Hepatocyte (in vitro differentiated cells): ENCODE results near the gene PLEKHA6. TPM values are rescaled to one million over a fixed set of nuclear protein-coding genes. Genes with fewer than 3 reads are reported as not detected.

ENCODE experiments used
- DNase-seq: peaks from one replicate; pipeline ENCODE4 v3.0.0-alpha.2; 2016; ENCODE audit warnings: low spot score
- H2AFZ ChIP-seq: fragments of 200-600 bp; sonication (generic); 2 replicates; pipeline ENCODE4 v1.6.0; 2016; ENCODE audit warnings: antibody characterized with exemption, mild to moderate bottlenecking
- H3K27ac ChIP-seq: fragments of 200-600 bp; sonication (generic); 2 replicates; pipeline ENCODE4 v1.5.1; 2016; ENCODE audit warnings: mild to moderate bottlenecking
- H3K27me3 ChIP-seq: fragments of 200-600 bp; sonication (generic); 2 replicates; pipeline ENCODE4 v1.6.1; 2016
- H3K36me3 ChIP-seq: fragments of 200-600 bp; sonication (generic); replicated peaks from 2 replicates; pipeline ENCODE4 v1.5.1; 2016; ENCODE audit warnings: low read depth; ENCODE audit not compliant: insufficient read depth
- H3K4me1 ChIP-seq: fragments of 200-600 bp; sonication (generic); 2 replicates; pipeline ENCODE4 v1.5.1; 2016; ENCODE audit warnings: mild to moderate bottlenecking, moderate library complexity; ENCODE audit not compliant: insufficient read depth
- H3K4me2 ChIP-seq: fragments of 200-600 bp; sonication (generic); 2 replicates; pipeline ENCODE4 v1.6.0; 2016
- H3K4me3 ChIP-seq: fragments of 200-600 bp; sonication (generic); 2 replicates; pipeline ENCODE4 v1.5.1; 2016; ENCODE audit warnings: mild to moderate bottlenecking
- H3K79me2 ChIP-seq: fragments of 200-600 bp; sonication (generic); 2 replicates; pipeline ENCODE4 v1.6.0; 2017; ENCODE audit warnings: mild to moderate bottlenecking
- H3K9me2 ChIP-seq: fragments of 200-600 bp; sonication (generic); replicated peaks from 2 replicates; pipeline ENCODE4 v1.6.0; 2017; ENCODE audit warnings: mild to moderate bottlenecking; ENCODE audit not compliant: insufficient read depth
- H3K9me3 ChIP-seq: fragments of 200-600 bp; sonication (generic); 2 replicates; pipeline ENCODE4 v1.5.1; 2016; ENCODE audit warnings: low read depth, mild to moderate bottlenecking
- H4K20me1 ChIP-seq: fragments of 200-600 bp; sonication (generic); 2 replicates; pipeline ENCODE4 v1.6.0; 2016; ENCODE audit warnings: mild to moderate bottlenecking; ENCODE audit not compliant: insufficient read depth, poor library complexity, severe bottlenecking
- CTCF ChIP-seq: fragments of 200-600 bp; sonication (generic); IDR thresholded peaks from 2 replicates; pipeline ENCODE4 v1.5.1; 2016; ENCODE audit warnings: antibody characterized with exemption, mild to moderate bottlenecking; ENCODE audit not compliant: poor library complexity
- EZH2 ChIP-seq: fragments of 200-600 bp; sonication (generic); IDR thresholded peaks from 2 replicates; pipeline ENCODE4 v1.6.1; 2016; ENCODE audit warnings: antibody characterized with exemption, mild to moderate bottlenecking, borderline replicate concordance
- EZH2phosphoT487 ChIP-seq: fragments of 200-600 bp; sonication (generic); IDR thresholded peaks from one replicate; pipeline ENCODE4 v1.6.1; 2018; ENCODE audit warnings: antibody characterized with exemption, mild to moderate bottlenecking, low read depth, moderate library complexity; ENCODE audit not compliant: unreplicated experiment, severe bottlenecking
- WGBS: methylation state at CpG from one replicate; pipeline ENCODE4 v1.1.6; 2016; ENCODE audit warnings: low lambda C conversion rate; ENCODE audit errors: missing lambda C conversion rate; 5-methylcytosine and 5-hydroxymethylcytosine counted together
- polyA plus RNA-seq: library from polyadenylated mRNA; unstranded; fragments of >200 nt; fragmentation: Nextera tagmentation; extraction: Ambion mirVana; gene quantifications from 2 replicates; pipeline ENCODE4 v1.2.1, GENCODE V29; 2016
- total RNA-seq: library from RNA; depleted of rRNA; stranded (reverse); fragments of >200 nt; gene quantifications from 2 replicates; pipeline ENCODE4 v1.2.3, GENCODE V29; 2014

PLEKHA6 gene
- total and polyA plus RNA-seq, 2 experiments from 2014 or later = 14.3 to 31.5 TPM

DNA sequence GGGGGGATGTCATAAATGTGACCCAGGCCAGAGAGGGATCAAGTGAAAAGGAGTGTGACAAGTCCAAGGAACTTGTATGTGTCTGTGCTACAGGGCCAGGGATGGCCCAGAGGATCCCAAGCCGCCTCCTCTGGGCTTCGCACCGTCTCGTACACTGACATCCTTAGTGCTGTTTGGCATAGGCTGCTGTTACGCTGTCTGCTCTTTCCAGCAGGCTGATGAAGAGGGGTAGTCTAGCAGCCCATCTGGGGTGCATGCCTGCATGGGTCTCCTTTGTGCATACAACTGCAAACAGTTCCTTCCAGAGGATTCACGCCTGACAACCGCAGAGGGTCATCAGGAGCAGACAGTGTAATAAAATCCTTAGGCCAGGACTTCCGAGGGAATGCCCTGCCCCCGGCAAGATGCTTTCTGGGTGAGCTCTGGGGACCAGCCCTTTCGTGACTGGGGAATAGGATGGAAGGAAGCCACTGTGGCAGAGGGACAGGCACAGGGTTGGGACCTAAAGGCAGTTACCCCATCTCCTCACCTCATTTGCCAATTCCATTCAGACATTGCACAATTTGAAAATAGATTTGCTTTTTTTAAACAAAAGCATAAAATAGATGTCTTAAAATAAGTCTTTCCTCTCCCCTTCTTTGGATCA is 139.6 kb downstream of the PLEKHA6 start:
- no peak for TF ChIP-seq CTCF
- no peak for TF ChIP-seq EZH2phosphoT487
- TF ChIP-seq EZH2 = no peak
- H3K9me3 ChIP-seq = no peaks in the 10 kb centered on the region
- H3K27me3 ChIP-seq = no peaks in the 10 kb centered on the region
- H3K4me2 ChIP-seq = no peak overlapping the region
- no peaks in the 10 kb centered on the region for H4K20me1 ChIP-seq
- H2AFZ ChIP-seq = no peak overlapping the region
- H3K27ac ChIP-seq = no peak overlapping the region
- H3K36me3 ChIP-seq = no peaks in the 10 kb centered on the region
- DNase-seq = no peak
- H3K79me2 ChIP-seq = no peaks in the 10 kb centered on the region
- WGBS = 80% methylated on average over 10 of the region's 10 CpGs
- no peaks in the 10 kb centered on the region for H3K4me1 ChIP-seq
- H3K9me2 ChIP-seq = no peaks in the 10 kb centered on the region
- H3K4me3 ChIP-seq = no peak overlapping the region

GRCh38 chr1:204218552-204218951 is 141.2 kb downstream of the PLEKHA6 start:
- Histone ChIP-seq H3K4me1 (no peaks in the 10 kb centered on the region), H3K9me3 (no peaks in the 10 kb centered on the region), H3K36me3 (no peaks in the 10 kb centered on the region), H3K79me2 (no peaks in the 10 kb centered on the region), H3K27ac (no peak overlapping the region), H4K20me1 (no peaks in the 10 kb centered on the region), H3K4me3 (no peak overlapping the region), H3K9me2 (no peaks in the 10 kb centered on the region), H2AFZ (no peak overlapping the region), H3K27me3 (no peaks in the 10 kb centered on the region), H3K4me2 (no peak overlapping the region)
- WGBS = 80% methylated on average over 2 of the region's 2 CpGs
- no peak for DNase-seq
- TF ChIP-seq EZH2phosphoT487 (no peak), EZH2 (no peak), CTCF (no peak)

DNA sequence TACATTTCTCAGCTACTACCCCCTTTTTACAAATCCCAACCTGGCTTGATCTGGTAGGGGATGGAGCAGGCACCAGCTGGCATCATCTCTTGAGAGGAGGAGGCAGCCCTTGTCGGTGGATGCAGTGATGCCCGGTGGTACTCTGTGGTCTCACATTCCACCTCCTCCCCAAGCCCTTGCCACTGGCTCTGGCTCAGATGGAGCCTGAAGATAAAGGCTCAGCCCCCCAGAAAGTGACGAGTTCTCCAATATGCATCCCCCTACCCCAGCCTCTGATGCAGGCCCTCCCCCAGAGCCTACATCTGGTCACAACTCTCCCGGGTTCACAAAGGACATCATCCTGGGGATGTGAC is 142.1 kb downstream of the PLEKHA6 start:
- Histone ChIP-seq H3K79me2 (peaks cover 9% of the 10 kb centered on the region), H3K36me3 (no peaks in the 10 kb centered on the region), H3K4me3 (no peak overlapping the region), H3K4me1 (no peaks in the 10 kb centered on the region), H3K9me2 (no peaks in the 10 kb centered on the region), H3K4me2 (no peak overlapping the region), H4K20me1 (no peaks in the 10 kb centered on the region), H3K9me3 (no peaks in the 10 kb centered on the region), H3K27ac (no peak overlapping the region), H2AFZ (no peak overlapping the region), H3K27me3 (no peaks in the 10 kb centered on the region)
- WGBS = 74% methylated on average over 4 of the region's 4 CpGs
- TF ChIP-seq EZH2phosphoT487 (no peak), CTCF (no peak), EZH2 (no peak)
- DNase-seq = no peak
